Esophagus muscularis mucosa (tissue), 3 donors: ENCODE measurements around the gene STXBP3.

Experiments
- POLR2A ChIP-seq: fragments of 450-650 bp; IDR thresholded peaks from one replicate; pipeline ENCODE4 v1.6.1; 2017; ENCODE audit warnings: antibody characterized with exemption, moderate library complexity, mild to moderate bottlenecking, low read depth
- POLR2AphosphoS5 ChIP-seq, 2 donors: sonication (generic); formaldehyde crosslinking; IDR thresholded peaks; one replicate each; pipeline ENCODE4 v1.6.1; 2017; ENCODE audit warnings: antibody characterized with exemption in 2 of 2
- TF ChIP-seq, protein P1 (sequence below), 3 experiments: fragments of 200-600 bp in 2 of 3; fragments of 450-650 bp in 1 of 3; sonication (generic) in 2 of 3; IDR thresholded peaks; one replicate each; pipeline ENCODE4 v1.5.1; 2017 to 2019; ENCODE audit warnings: antibody characterized with exemption in 3 of 3, mild to moderate bottlenecking in 2 of 3, moderate library complexity in 1 of 3

DNA sequence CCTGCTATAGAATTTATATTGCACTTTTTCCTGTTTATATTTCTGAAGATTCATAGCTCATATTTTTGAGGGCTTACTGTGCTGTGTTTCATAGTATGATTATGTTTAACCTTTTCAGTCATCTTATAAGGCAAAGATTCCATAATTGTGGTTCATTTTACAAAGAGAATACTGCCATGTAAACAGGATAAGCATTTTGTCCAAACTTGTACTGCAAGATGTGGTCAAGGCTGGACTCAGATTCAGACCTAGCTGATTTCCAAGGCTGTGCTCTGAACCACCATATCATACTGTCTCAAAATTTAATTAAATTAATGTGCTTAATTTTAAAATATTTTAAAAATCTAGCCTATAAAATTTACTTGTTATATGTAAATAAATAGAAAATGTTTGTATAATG lies 31.4 kb downstream of the STXBP3 start:
- TF ChIP-seq, protein P1, sequence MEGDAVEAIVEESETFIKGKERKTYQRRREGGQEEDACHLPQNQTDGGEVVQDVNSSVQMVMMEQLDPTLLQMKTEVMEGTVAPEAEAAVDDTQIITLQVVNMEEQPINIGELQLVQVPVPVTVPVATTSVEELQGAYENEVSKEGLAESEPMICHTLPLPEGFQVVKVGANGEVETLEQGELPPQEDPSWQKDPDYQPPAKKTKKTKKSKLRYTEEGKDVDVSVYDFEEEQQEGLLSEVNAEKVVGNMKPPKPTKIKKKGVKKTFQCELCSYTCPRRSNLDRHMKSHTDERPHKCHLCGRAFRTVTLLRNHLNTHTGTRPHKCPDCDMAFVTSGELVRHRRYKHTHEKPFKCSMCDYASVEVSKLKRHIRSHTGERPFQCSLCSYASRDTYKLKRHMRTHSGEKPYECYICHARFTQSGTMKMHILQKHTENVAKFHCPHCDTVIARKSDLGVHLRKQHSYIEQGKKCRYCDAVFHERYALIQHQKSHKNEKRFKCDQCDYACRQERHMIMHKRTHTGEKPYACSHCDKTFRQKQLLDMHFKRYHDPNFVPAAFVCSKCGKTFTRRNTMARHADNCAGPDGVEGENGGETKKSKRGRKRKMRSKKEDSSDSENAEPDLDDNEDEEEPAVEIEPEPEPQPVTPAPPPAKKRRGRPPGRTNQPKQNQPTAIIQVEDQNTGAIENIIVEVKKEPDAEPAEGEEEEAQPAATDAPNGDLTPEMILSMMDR (IDR thresholded peaks at IDR 0.05), result no peak
- TF ChIP-seq POLR2A (no peak), POLR2AphosphoS5 (IDR thresholded peaks at IDR 0.05) (no peak)
